GM18511 (cell line): Measurements from ENCODE around the gene ANXA9.

Experiments
- ATAC-seq: cut with Tn5 transposase; IDR thresholded peaks from one replicate; pipeline ENCODE4 v1.9.1; 2021; ENCODE audit warnings: mild to moderate bottlenecking, moderate library complexity; ENCODE audit not compliant: unreplicated experiment

The ANXA9 gene, protein sequence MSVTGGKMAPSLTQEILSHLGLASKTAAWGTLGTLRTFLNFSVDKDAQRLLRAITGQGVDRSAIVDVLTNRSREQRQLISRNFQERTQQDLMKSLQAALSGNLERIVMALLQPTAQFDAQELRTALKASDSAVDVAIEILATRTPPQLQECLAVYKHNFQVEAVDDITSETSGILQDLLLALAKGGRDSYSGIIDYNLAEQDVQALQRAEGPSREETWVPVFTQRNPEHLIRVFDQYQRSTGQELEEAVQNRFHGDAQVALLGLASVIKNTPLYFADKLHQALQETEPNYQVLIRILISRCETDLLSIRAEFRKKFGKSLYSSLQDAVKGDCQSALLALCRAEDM

DNA sequence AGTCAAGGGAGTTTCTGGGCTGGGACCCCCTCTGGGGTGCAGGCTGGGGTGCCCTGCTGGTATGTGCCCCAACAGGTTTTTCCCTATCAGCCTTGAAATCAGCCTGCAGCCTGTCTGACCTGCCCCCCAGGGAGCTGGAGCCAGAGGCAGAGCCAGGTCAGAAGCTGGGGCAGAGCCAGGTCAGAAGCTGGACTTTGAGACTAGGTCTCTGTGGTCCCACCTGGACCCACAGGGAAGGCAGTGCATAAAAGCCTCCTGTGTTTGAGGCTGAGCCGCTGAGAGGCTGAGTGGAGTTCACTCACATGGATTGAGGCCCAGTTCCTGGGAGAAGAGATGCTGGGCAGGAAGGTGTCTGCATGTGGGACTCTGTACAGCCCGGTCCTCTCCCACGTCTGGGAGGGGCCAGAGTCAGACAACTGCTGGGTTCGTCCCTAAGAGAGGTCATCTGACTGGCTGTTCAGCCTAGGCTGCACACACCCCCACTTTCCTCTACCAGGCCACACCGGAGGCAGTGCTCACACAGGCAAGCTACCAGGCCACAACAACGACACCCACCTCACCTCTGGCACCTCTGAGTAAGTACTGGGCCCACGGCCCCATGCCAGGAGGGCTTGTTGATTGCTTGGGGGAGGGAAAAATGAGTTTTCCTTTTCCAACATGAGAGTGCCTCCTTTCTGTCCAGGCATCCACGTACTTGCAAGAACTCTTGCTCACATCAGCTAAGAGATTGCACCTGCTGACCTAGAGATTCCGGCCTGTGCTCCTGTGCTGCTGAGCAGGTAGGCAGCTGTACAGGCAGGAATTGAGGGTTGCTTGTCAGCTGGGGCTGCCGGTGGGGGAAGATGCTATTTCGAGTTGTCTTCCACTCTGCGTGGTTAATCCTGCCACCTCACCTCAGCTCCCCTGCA lies at the start of gene ANXA9:
Gene ANXA9 (plus strand): TSS at position 488 of the 908 bp plus-strand sequence. CDS start 814 bp downstream, outside the sequence.
- ATAC-seq, result no peak

DNA sequence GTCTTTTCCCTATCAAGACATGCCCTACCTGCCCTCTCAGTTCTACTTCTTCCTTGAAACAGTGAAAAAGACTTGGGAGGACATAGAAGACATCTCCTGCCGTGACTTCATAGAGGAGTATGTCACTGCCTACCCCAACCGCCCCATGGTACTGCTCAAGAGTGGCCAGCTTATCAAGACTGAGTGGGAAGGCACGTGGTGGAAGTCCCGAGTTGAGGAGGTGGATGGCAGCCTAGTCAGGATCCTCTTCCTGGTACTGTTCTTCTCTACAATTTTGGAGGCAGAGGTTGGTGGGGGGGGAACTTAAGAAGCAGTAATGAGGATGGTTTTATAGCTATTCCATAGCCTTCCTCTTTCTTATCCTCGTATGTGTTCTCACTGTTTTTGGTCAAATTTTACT lies 37.2 kb upstream of the ANXA9 start:
- ATAC-seq, result no peak

DNA sequence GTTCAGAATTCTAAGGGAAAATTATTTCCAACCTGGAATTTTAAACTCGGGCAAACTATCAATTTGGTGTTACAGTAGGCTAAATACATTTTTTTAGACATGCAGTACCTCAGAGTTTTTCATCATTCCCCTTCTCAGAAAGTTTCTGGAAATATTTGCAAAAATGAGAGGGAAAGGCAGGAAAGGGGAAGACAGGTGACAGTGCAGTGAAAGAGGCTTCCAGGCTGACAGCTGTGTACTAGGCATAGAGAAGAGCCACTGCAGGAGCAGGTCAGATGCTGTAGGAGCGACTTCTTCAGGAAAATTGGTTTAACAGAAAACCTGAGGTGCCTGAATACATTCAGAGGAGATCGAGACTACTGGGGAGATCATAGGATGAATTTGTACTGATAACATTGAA lies 27.4 kb upstream of the ANXA9 start:
- ATAC-seq, result no peak

GRCh38 chr1:150955280-150955679 lies 26.8 kb upstream of the ANXA9 start:
- ATAC-seq, result no peak

DNA sequence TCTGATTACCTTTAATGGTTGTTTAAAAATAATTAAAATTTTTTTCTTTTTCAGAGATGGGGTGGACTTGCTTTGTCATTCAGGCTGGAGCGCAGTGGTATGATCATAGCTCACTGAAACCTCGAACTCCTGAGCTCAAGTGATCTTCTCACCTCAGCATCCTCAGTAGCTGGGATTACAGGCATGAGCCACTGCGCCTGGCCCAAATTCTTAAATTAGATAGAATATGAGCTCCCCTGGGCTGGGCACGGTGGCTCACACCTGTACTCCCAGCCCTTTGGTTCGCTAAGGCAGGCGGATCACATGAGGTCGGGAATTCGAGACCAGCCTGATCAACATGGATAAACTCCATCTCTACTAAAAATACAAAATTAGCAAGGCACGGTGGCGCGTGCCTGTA lies 24.4 kb upstream of the ANXA9 start:
- ATAC-seq, result no peak

DNA sequence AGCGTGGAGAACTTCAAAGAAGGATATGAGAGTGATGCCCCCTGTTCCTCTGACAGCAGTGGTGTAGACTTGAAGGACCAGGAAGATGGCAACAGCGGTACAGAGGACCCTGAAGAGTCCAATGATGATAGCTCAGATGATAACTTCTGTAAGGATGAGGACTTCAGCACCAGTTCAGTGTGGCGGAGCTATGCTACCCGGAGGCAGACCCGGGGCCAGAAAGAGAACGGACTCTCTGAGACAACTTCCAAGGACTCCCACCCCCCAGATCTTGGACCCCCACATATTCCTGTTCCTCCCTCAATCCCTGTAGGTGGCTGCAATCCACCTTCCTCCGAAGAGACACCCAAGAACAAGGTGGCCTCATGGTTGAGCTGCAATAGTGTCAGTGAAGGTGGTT lies 21.4 kb upstream of the ANXA9 start:
- no peak for ATAC-seq

- ATAC-seq, result no peak
Measured at GRCh38 chr1:150961756-150962155, 20.3 kb upstream of the ANXA9 start.

- no peak for ATAC-seq
Measured at GRCh38 chr1:150963321-150964163, 18.6 kb upstream of the ANXA9 start.

DNA sequence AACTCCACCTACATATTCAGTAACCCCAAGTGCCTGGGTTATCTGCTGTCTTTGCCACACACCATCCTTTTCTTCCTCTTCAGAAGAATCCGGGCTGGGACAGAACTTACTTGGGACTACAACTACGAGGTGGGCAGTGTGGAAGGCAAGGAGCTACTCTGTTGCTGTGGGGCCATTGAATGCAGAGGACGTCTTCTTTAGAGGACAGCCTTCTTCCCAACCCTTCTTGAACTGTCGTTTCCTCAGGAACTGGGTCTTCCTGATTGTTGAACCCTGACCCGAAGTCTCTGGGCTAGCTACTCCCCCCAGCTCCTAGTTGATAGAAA lies 18.0 kb upstream of the ANXA9 start:
- no peak for ATAC-seq

GRCh38 chr1:150965605-150966004 lies 16.5 kb upstream of the ANXA9 start:
- ATAC-seq, result no peak

- no peak for ATAC-seq
Measured at GRCh38 chr1:150966011-150966410, 16.1 kb upstream of the ANXA9 start.

- ATAC-seq, result no peak
Measured at GRCh38 chr1:150967936-150968335, 14.2 kb upstream of the ANXA9 start.

DNA sequence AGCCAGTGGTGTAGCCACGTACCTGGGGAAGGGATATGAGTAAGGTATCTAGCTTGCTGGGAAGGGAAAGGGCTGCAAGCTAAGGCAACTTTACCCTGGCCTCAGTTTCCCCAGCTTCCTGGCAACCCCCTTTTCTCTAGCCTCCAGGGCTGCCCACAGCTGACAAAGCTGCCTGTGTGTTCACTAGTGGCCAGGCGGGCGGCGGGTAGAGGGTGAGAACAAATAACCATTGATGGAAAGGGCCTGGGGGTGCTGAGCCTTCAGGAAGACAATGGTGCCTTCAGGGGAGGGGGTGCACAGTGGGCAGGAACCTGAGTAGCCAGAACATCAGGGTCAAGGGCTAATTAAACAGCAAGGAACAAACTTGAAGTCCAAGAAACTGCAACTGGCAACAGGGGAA lies 13.6 kb upstream of the ANXA9 start:
- ATAC-seq, result no peak

DNA sequence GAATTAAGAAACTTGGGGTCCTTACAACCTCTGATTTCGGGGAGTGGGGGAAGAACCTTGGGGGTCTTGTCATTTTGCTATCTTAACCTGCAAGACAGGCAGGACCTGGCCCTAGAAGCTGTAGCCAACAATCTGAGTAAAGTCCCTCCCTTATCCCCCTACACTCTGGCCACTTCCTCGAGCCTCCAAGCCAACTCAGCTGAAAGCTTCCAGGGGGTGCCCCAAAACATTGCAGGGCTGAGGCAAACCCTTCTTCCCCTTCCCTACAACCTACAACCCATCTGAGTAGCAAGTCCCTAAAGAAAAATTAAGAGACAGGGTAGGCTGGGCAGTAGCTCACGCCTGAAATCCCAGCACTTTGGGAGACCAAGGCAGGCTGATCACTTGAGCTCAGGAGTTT lies 12.5 kb upstream of the ANXA9 start:
- no peak for ATAC-seq

- ATAC-seq, result no peak
Measured at GRCh38 chr1:150970808-150971582, 11.1 kb upstream of the ANXA9 start.

GRCh38 chr1:150971583-150972416 lies 10.3 kb upstream of the ANXA9 start:
- no peak for ATAC-seq

- ATAC-seq, result no peak
Measured at GRCh38 chr1:150972417-150972940, 9.6 kb upstream of the ANXA9 start.

DNA sequence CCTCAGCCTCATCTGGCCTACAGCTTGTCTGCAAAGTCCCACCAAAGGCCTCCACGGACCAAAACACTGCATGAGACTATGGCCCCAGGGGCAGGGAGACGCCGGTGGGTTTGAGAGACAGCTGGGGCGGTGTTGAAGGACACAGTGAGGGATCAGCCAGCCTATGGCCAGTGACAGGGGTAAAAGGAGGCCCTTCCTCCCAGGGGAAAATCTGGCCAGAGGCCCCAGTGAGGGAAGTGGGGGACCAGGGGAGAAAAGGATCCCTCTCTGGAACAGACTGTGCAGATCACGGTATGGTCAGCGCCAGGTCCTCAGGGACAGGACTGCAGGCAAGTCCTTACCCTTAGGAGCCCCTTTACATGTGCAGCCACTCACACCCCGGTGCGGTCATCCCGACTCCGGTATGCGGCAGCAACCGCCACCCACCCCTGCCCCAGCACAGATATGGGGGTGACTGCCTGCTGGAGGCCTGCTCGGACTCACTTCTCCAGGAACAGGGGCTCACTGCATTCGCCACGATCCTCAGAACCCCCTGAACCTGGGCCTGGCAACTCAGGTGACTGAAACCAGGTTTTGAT lies 8.7 kb upstream of the ANXA9 start:
- ATAC-seq, result peak; percentile 2
